Astrocyte (in vitro differentiated cells and primary cell): ENCODE data around the gene CITED1.

ENCODE experiments used
- EZH2 ChIP-seq: IDR thresholded peaks from 2 replicates; pipeline ENCODE4 v1.6.1; 2012; ENCODE audit warnings: mild to moderate bottlenecking, low read length, inconsistent platforms; ENCODE audit not compliant: insufficient read depth
- TF ChIP-seq, protein P1 (sequence below): IDR thresholded peaks from 2 replicates; pipeline ENCODE4 v1.5.1; 2011; ENCODE audit warnings: low read depth, mild to moderate bottlenecking, inconsistent platforms, low read length, moderate library complexity; ENCODE audit not compliant: insufficient read depth

DNA sequence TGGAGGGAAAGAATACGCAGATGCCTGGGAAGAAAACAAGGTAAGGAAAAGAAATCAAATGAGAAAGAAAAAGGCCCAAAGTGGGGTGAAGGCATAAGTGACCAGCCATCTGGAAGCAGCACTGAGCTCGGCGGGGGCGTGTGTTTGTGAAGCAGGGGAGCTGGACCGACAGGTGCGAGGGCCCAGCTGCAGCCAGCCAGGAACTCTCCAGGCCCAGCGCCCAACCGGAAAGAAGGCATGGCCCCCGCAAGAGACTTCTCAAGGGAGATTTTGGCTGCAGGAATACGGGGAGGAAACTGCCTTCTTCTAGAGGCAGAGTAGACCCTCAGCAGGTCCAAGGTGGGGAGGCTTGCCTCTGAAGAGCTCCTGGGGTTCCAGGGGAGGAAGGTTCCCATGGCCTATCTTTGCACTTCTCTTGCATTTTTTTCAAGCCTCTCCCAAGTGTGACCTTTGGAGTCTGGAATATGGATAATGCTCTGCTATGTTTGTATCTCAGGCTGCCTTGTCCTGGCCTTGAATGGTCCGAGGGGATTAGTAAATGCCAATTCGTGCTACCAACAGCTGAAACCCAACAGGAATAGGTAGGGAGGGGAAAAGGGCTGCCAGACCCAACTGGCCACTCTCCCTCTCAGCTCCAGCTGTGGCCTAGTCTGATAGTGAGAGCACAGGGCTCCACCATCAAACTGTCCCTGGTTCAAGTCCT lies 10.8 kb upstream of the CITED1 start:
- TF ChIP-seq, protein P1, sequence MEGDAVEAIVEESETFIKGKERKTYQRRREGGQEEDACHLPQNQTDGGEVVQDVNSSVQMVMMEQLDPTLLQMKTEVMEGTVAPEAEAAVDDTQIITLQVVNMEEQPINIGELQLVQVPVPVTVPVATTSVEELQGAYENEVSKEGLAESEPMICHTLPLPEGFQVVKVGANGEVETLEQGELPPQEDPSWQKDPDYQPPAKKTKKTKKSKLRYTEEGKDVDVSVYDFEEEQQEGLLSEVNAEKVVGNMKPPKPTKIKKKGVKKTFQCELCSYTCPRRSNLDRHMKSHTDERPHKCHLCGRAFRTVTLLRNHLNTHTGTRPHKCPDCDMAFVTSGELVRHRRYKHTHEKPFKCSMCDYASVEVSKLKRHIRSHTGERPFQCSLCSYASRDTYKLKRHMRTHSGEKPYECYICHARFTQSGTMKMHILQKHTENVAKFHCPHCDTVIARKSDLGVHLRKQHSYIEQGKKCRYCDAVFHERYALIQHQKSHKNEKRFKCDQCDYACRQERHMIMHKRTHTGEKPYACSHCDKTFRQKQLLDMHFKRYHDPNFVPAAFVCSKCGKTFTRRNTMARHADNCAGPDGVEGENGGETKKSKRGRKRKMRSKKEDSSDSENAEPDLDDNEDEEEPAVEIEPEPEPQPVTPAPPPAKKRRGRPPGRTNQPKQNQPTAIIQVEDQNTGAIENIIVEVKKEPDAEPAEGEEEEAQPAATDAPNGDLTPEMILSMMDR, result no peak
- TF ChIP-seq EZH2, result no peak
